NCI-H510A treated with DMSO at 0.1 percent for 48 hours (cell line): ENCODE measurements around the gene TFCP2L1.

Experiments used
- DNase-seq: peaks from one replicate; lab custom pipeline; 2025; lab: John Stamatoyannopoulos, UW

Gene TFCP2L1

GRCh38 chr2:121266543-121267106 is 18.4 kb downstream of the TFCP2L1 start:
- no peak for DNase-seq

- DNase-seq = peak; percentile 37
These were observed 20.8 kb downstream of the TFCP2L1 start for GRCh38 chr2:121263996-121264715.

GRCh38 chr2:121260370-121261154 is 24.4 kb downstream of the TFCP2L1 start:
- peak; percentile 56 for DNase-seq

GRCh38 chr2:121258051-121258450 is 27.0 kb downstream of the TFCP2L1 start:
- DNase-seq = no peak

- DNase-seq = peak; percentile 18
These were observed 27.5 kb downstream of the TFCP2L1 start for GRCh38 chr2:121257480-121257840.

GRCh38 chr2:121256720-121257479 is 28.1 kb downstream of the TFCP2L1 start:
- no peak for DNase-seq

GRCh38 chr2:121255358-121255757 is 29.6 kb downstream of the TFCP2L1 start:
- DNase-seq = peak; percentile 88

GRCh38 chr2:121254748-121255147 is 30.3 kb downstream of the TFCP2L1 start:
- peak; percentile 95 for DNase-seq

- no peak for DNase-seq
These were observed 31.2 kb downstream of the TFCP2L1 start for GRCh38 chr2:121253674-121254240.

- no peak for DNase-seq
These were observed 31.9 kb downstream of the TFCP2L1 start for GRCh38 chr2:121253021-121253673.

GRCh38 chr2:121251497-121251896 is 33.5 kb downstream of the TFCP2L1 start:
- DNase-seq = no peak

- DNase-seq = no peak
These were observed 36.1 kb downstream of the TFCP2L1 start for GRCh38 chr2:121248766-121249343.

- DNase-seq = no peak
These were observed 37.0 kb downstream of the TFCP2L1 start for GRCh38 chr2:121247971-121248370.

GRCh38 chr2:121247534-121247933 is 37.5 kb downstream of the TFCP2L1 start:
- no peak for DNase-seq

GRCh38 chr2:121246704-121247255 is 38.2 kb downstream of the TFCP2L1 start:
- no peak for DNase-seq

- no peak for DNase-seq
These were observed 39.1 kb downstream of the TFCP2L1 start for GRCh38 chr2:121245913-121246312.

- DNase-seq = no peak
These were observed 39.7 kb downstream of the TFCP2L1 start for GRCh38 chr2:121245120-121245820.

GRCh38 chr2:121244616-121245015 is 40.4 kb downstream of the TFCP2L1 start:
- DNase-seq = no peak

GRCh38 chr2:121243821-121244460 is 41.1 kb downstream of the TFCP2L1 start:
- no peak for DNase-seq

GRCh38 chr2:121242976-121243375 is 42.0 kb downstream of the TFCP2L1 start:
- peak; percentile 61 for DNase-seq
